Measurements from ENCODE around the gene FYB1. TPM values are rescaled to one million over a fixed set of nuclear protein-coding genes. Genes with fewer than 3 reads are reported as not detected.

FYB1 gene
- total RNA-seq, 1 experiment from 2014 or later: not detected

DNA sequence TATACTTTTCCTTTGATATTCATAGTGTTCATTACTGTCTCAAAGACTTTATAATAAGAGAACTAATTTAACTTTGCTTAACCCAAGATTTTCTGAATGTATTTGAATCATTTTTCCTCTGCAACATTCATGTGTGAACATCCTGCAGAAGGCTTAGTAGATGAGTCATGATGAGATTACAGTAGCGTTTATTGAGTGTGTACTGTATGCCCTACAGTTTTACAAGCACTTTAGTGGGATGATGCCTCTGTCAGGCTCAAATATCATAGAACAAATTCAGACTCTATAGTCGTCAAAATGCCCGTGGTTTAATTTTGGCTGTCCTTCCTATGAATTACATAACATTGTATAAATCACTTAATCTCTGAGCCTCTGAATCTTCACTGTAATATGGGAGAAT is 41.2 kb downstream of the FYB1 start:
- H3K36me3 ChIP-seq (ENCODE audit: insufficient read depth, low read length, poor library complexity, severe bottlenecking): no peaks in the 10 kb centered on the region
- no peaks in the 10 kb centered on the region for H3K4me1 ChIP-seq (ENCODE audit: insufficient read depth, low read length, poor library complexity, severe bottlenecking)
- POLR2A ChIA-PET (ENCODE audit: low non-redundant PET): no interaction called here
- no peak overlapping the region for H3K27ac ChIP-seq (ENCODE audit: low read depth, low read length, poor library complexity, severe bottlenecking)
- CTCF ChIA-PET: no interaction called here
- DNase-seq (ENCODE audit: low spot score): peak; percentile 4
- TF ChIP-seq, protein P1, sequence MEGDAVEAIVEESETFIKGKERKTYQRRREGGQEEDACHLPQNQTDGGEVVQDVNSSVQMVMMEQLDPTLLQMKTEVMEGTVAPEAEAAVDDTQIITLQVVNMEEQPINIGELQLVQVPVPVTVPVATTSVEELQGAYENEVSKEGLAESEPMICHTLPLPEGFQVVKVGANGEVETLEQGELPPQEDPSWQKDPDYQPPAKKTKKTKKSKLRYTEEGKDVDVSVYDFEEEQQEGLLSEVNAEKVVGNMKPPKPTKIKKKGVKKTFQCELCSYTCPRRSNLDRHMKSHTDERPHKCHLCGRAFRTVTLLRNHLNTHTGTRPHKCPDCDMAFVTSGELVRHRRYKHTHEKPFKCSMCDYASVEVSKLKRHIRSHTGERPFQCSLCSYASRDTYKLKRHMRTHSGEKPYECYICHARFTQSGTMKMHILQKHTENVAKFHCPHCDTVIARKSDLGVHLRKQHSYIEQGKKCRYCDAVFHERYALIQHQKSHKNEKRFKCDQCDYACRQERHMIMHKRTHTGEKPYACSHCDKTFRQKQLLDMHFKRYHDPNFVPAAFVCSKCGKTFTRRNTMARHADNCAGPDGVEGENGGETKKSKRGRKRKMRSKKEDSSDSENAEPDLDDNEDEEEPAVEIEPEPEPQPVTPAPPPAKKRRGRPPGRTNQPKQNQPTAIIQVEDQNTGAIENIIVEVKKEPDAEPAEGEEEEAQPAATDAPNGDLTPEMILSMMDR (conservative IDR thresholded peaks at IDR 0.05; ENCODE audit: low read depth, low read length): no peak
- no peak for TF ChIP-seq EZH2 (IDR thresholded peaks at IDR 0.05; ENCODE audit: borderline replicate concordance, low read depth, low read length, poor library complexity, severe bottlenecking)
- no peaks in the 10 kb centered on the region for H3K9me3 ChIP-seq (ENCODE audit: low read depth, low read length, poor library complexity, severe bottlenecking)
- no peak overlapping the region for H3K4me3 ChIP-seq (ENCODE audit: low read depth, low read length, poor library complexity, severe bottlenecking)
- intact Hi-C loops (cut with micrococcal nuclease; ENCODE audit: unreplicated experiment): no loop called here
- no TSS peak for BruUV-seq (replicated peaks)
- no peaks in the 10 kb centered on the region for H3K27me3 ChIP-seq (replicated peaks; ENCODE audit: insufficient read depth, low read depth, low read length, poor library complexity)

GRCh38 chr5:39177631-39177964 is 41.8 kb downstream of the FYB1 start:
- H3K36me3 ChIP-seq (ENCODE audit: insufficient read depth, low read length, poor library complexity, severe bottlenecking): no peaks in the 10 kb centered on the region
- DNase-seq (ENCODE audit: low spot score): no peak
- intact Hi-C loops (cut with micrococcal nuclease; ENCODE audit: unreplicated experiment): no loop called here
- CTCF ChIA-PET: no interaction called here
- H3K4me1 ChIP-seq (ENCODE audit: insufficient read depth, low read length, poor library complexity, severe bottlenecking): no peaks in the 10 kb centered on the region
- no peaks in the 10 kb centered on the region for H3K9me3 ChIP-seq (ENCODE audit: low read depth, low read length, poor library complexity, severe bottlenecking)
- no TSS peak for BruUV-seq (replicated peaks)
- no peak overlapping the region for H3K27ac ChIP-seq (ENCODE audit: low read depth, low read length, poor library complexity, severe bottlenecking)
- POLR2A ChIA-PET (ENCODE audit: low non-redundant PET): no interaction called here
- H3K27me3 ChIP-seq (replicated peaks; ENCODE audit: insufficient read depth, low read depth, low read length, poor library complexity): no peaks in the 10 kb centered on the region
- TF ChIP-seq, protein P1 (conservative IDR thresholded peaks at IDR 0.05; ENCODE audit: low read depth, low read length): no peak
- no peak for TF ChIP-seq EZH2 (IDR thresholded peaks at IDR 0.05; ENCODE audit: borderline replicate concordance, low read depth, low read length, poor library complexity, severe bottlenecking)
- H3K4me3 ChIP-seq (ENCODE audit: low read depth, low read length, poor library complexity, severe bottlenecking): no peak overlapping the region

- Histone ChIP-seq H3K9me3 (ENCODE audit: low read depth, low read length, poor library complexity, severe bottlenecking) (no peaks in the 10 kb centered on the region), H3K4me1 (ENCODE audit: insufficient read depth, low read length, poor library complexity, severe bottlenecking) (no peaks in the 10 kb centered on the region), H3K36me3 (ENCODE audit: insufficient read depth, low read length, poor library complexity, severe bottlenecking) (no peaks in the 10 kb centered on the region), H3K27ac (ENCODE audit: low read depth, low read length, poor library complexity, severe bottlenecking) (no peak overlapping the region), H3K27me3 (replicated peaks; ENCODE audit: insufficient read depth, low read depth, low read length, poor library complexity) (no peaks in the 10 kb centered on the region), H3K4me3 (ENCODE audit: low read depth, low read length, poor library complexity, severe bottlenecking) (no peak overlapping the region)
- CTCF ChIA-PET: no interaction called here
- intact Hi-C loops (cut with micrococcal nuclease; ENCODE audit: unreplicated experiment): no loop called here
- no TSS peak for BruUV-seq (replicated peaks)
- POLR2A ChIA-PET (ENCODE audit: low non-redundant PET): no interaction called here
- TF ChIP-seq, protein P1 (conservative IDR thresholded peaks at IDR 0.05; ENCODE audit: low read depth, low read length): no peak
- TF ChIP-seq EZH2 (IDR thresholded peaks at IDR 0.05; ENCODE audit: borderline replicate concordance, low read depth, low read length, poor library complexity, severe bottlenecking): no peak
- no peak for DNase-seq (ENCODE audit: low spot score)
These were observed 42.4 kb downstream of the FYB1 start for GRCh38 chr5:39176759-39177630.

All from A673 (cell line).